MM.1S (cell line): ENCODE measurements around the gene BPTF.
"Not testable (repeated sequence)": the region's sequence is repeated elsewhere in the genome, so short reads cannot be mapped to it uniquely, and the experiment has no call there.

ENCODE experiments used
- DNase-seq: peaks from one replicate; pipeline ENCODE4 v3.0.0-alpha.2; 2015
- H2AFZ ChIP-seq: fragments of 300-600 bp; sonication (generic); 2 replicates; pipeline ENCODE4 v1.6.0; 2016; ENCODE audit warnings: antibody characterized with exemption, low read length
- H3F3A ChIP-seq: fragments of 300-600 bp; sonication (generic); 2 replicates; pipeline ENCODE4 v1.6.1; 2016; ENCODE audit warnings: mild to moderate bottlenecking, antibody characterized with exemption, low read length, moderate library complexity, mixed read lengths; ENCODE audit not compliant: insufficient read depth
- H3K27ac ChIP-seq: fragments of 300-600 bp; sonication (generic); 2 replicates; pipeline ENCODE4 v1.5.1; 2016; ENCODE audit warnings: mild to moderate bottlenecking, low read length
- H3K27me3 ChIP-seq: fragments of 300-600 bp; sonication (generic); replicated peaks from 2 replicates; pipeline ENCODE4 v1.6.0; 2016; ENCODE audit warnings: low read length; ENCODE audit not compliant: insufficient read depth
- H3K36me3 ChIP-seq: fragments of 300-600 bp; sonication (generic); replicated peaks from 2 replicates; pipeline ENCODE4 v1.6.1; 2016; ENCODE audit warnings: mild to moderate bottlenecking, low read length, mixed read lengths; ENCODE audit not compliant: insufficient read depth
- H3K4me1 ChIP-seq: fragments of 300-600 bp; sonication (generic); 2 replicates; pipeline ENCODE4 v1.6.1; 2016; ENCODE audit warnings: low read length, mixed read lengths
- H3K4me2 ChIP-seq: fragments of 300-600 bp; sonication (generic); 2 replicates; pipeline ENCODE4 v1.6.0; 2016; ENCODE audit warnings: low read depth, low read length
- H3K4me3 ChIP-seq: fragments of 300-600 bp; sonication (generic); 2 replicates; pipeline ENCODE4 v1.5.1; 2016; ENCODE audit warnings: low read length, mixed read lengths
- H3K79me2 ChIP-seq: fragments of 300-600 bp; sonication (generic); 2 replicates; pipeline ENCODE4 v1.6.1; 2016; ENCODE audit warnings: mixed run types, low read length, mixed read lengths
- H3K9ac ChIP-seq: fragments of 300-600 bp; sonication (generic); 2 replicates; pipeline ENCODE4 v1.6.1; 2016; ENCODE audit warnings: low read length, mixed read lengths
- H3K9me2 ChIP-seq: fragments of 300-600 bp; sonication (generic); replicated peaks from 2 replicates; pipeline ENCODE4 v1.6.1; 2016; ENCODE audit warnings: mild to moderate bottlenecking, low read length, mixed read lengths; ENCODE audit not compliant: insufficient read depth
- H3K9me3 ChIP-seq: fragments of 300-600 bp; sonication (generic); replicated peaks from 2 replicates; pipeline ENCODE4 v1.6.1; 2016; ENCODE audit warnings: mild to moderate bottlenecking, low read length, mixed read lengths; ENCODE audit not compliant: insufficient read depth
- H4K20me1 ChIP-seq: fragments of 300-600 bp; sonication (generic); 2 replicates; pipeline ENCODE4 v1.6.1; 2016; ENCODE audit warnings: mild to moderate bottlenecking, low read length, moderate library complexity, mixed read lengths; ENCODE audit not compliant: insufficient read depth
- CTCF ChIP-seq: fragments of 300-600 bp; sonication (generic); IDR thresholded peaks from 2 replicates; pipeline ENCODE4 v1.5.1; 2016; ENCODE audit warnings: antibody characterized with exemption, low read length, mixed read lengths
- EZH2 ChIP-seq: fragments of 300-600 bp; sonication (generic); optimal IDR thresholded peaks from 2 replicates; pipeline ENCODE3; 2017; ENCODE audit warnings: low read depth, mild to moderate bottlenecking, antibody characterized with exemption, low read length, mixed read lengths
- EZH2phosphoT487 ChIP-seq: fragments of 300-600 bp; sonication (generic); IDR thresholded peaks from 2 replicates; pipeline ENCODE4 v1.6.1; 2018; ENCODE audit warnings: antibody characterized with exemption, low read length

Gene BPTF

GRCh38 chr17:67842648-67843047 lies 17.3 kb downstream of the BPTF start:
- no peaks in the 10 kb centered on the region for H3K4me1 ChIP-seq
- H4K20me1 ChIP-seq, result no peaks in the 10 kb centered on the region
- TF ChIP-seq CTCF (no peak), EZH2phosphoT487 (no peak), EZH2 (no peak)
- DNase-seq, result no peak
- no peaks in the 10 kb centered on the region for H3F3A ChIP-seq
- H3K4me2 ChIP-seq, result no peak overlapping the region
- no peaks in the 10 kb centered on the region for H3K9me2 ChIP-seq
- H3K9me3 ChIP-seq, result no peaks in the 10 kb centered on the region
- peaks cover 86% of the 10 kb centered on the region for H3K79me2 ChIP-seq
- no peak overlapping the region for H3K4me3 ChIP-seq
- H2AFZ ChIP-seq, result no peak overlapping the region
- H3K27ac ChIP-seq, result no peak overlapping the region
- no peaks in the 10 kb centered on the region for H3K36me3 ChIP-seq
- H3K9ac ChIP-seq, result no peak overlapping the region
- no peaks in the 10 kb centered on the region for H3K27me3 ChIP-seq

- no peak overlapping the region for H2AFZ ChIP-seq
- no peaks in the 10 kb centered on the region for H3K9me3 ChIP-seq
- no peaks in the 10 kb centered on the region for H3K4me1 ChIP-seq
- TF ChIP-seq EZH2phosphoT487, result no peak
- TF ChIP-seq EZH2, result no peak
- TF ChIP-seq CTCF, result no peak
- H3K9ac ChIP-seq, result no peak overlapping the region
- DNase-seq, result no peak
- no peak overlapping the region for H3K27ac ChIP-seq
- peaks cover 86% of the 10 kb centered on the region for H3K79me2 ChIP-seq
- no peak overlapping the region for H3K4me2 ChIP-seq
- H3K9me2 ChIP-seq, result no peaks in the 10 kb centered on the region
- no peaks in the 10 kb centered on the region for H3K27me3 ChIP-seq
- H4K20me1 ChIP-seq, result no peaks in the 10 kb centered on the region
- no peaks in the 10 kb centered on the region for H3F3A ChIP-seq
- no peaks in the 10 kb centered on the region for H3K36me3 ChIP-seq
- H3K4me3 ChIP-seq, result no peak overlapping the region
Observed at GRCh38 chr17:67845374-67845773, 20.1 kb downstream of the BPTF start.

GRCh38 chr17:67848189-67848588 lies 22.9 kb downstream of the BPTF start:
- not testable (repeated sequence) for H3K9ac ChIP-seq, H3K9me3 ChIP-seq, H3K4me3 ChIP-seq, H3K27ac ChIP-seq, H3K27me3 ChIP-seq, H4K20me1 ChIP-seq, H3F3A ChIP-seq, H3K36me3 ChIP-seq, H3K4me2 ChIP-seq, H3K9me2 ChIP-seq, DNase-seq, H2AFZ ChIP-seq, H3K4me1 ChIP-seq
- H3K79me2 ChIP-seq, result peaks cover 90% of the 10 kb centered on the region

GRCh38 chr17:67848846-67849245 lies 23.5 kb downstream of the BPTF start:
- not testable (repeated sequence) for DNase-seq, H3K27ac ChIP-seq, H4K20me1 ChIP-seq, H3K4me2 ChIP-seq, H3K36me3 ChIP-seq, H3K4me3 ChIP-seq, H3K9ac ChIP-seq, H3K4me1 ChIP-seq, H3K9me3 ChIP-seq, H3F3A ChIP-seq, H2AFZ ChIP-seq, H3K9me2 ChIP-seq, H3K27me3 ChIP-seq
- H3K79me2 ChIP-seq, result peaks cover 91% of the 10 kb centered on the region
